Naive thymus-derived CD4-positive, alpha-beta T cell (primary cell): ENCODE results near the gene LYPD6. TPM values are rescaled to one million over a fixed set of nuclear protein-coding genes. Genes with fewer than 3 reads are reported as not detected.
"Not testable (repeated sequence)": the region's sequence is repeated elsewhere in the genome, so short reads cannot be mapped to it uniquely, and the experiment has no call there.

Source experiments
- ATAC-seq: fragments of 150-1000 bp; cut with Tn5 transposase; 2 replicates; pipeline ENCODE4 v1.10.0; 2021; ENCODE audit warnings: mild to moderate bottlenecking, moderate library complexity
- CTCF ChIA-PET: fragments of 350-600 bp; sonication (Branson Sonifier 250); formaldehyde crosslinking; loops from one replicate; lab custom pipeline; 2021; ENCODE audit warnings: antibody characterized with exemption; lab: Charles Lee
- POLR2A ChIA-PET: fragments of 350-600 bp; sonication (Branson Sonifier 250); formaldehyde crosslinking; loops from one replicate; lab custom pipeline; 2021; ENCODE audit warnings: antibody characterized with exemption, inconsistent platforms; lab: Charles Lee
- DNase-seq, 9 donors: peaks; one replicate each; pipeline versions ENCODE4 v3.0.0 to v3.0.0-alpha.2; 2020 to 2022; ENCODE audit warnings: mixed read lengths in 1 of 9
- H3K27ac ChIP-seq: one replicate; pipeline ENCODE4 v1.7.0; 2013; ENCODE audit warnings: mild to moderate bottlenecking, low read depth, low read length, moderate library complexity
- H3K27me3 ChIP-seq, 2 donors: one replicate each; pipeline ENCODE4 v1.7.0; 2013; ENCODE audit warnings: low read length in 2 of 2, mild to moderate bottlenecking in 2 of 2, moderate library complexity in 2 of 2; ENCODE audit not compliant: control insufficient read depth in 2 of 2, insufficient read depth in 2 of 2
- H3K36me3 ChIP-seq, 3 experiments: 1 replicate in 2 of 3; 2 replicates in 1 of 3; pipeline ENCODE4 v1.7.0; 2013; ENCODE audit warnings: low read length in 3 of 3, mild to moderate bottlenecking in 3 of 3, moderate library complexity in 1 of 3; ENCODE audit not compliant: insufficient read depth in 3 of 3, control insufficient read depth in 2 of 3
- H3K4me1 ChIP-seq, 2 donors: one replicate each; pipeline ENCODE4 v1.7.0; 2013; ENCODE audit warnings: low read length in 2 of 2, mild to moderate bottlenecking in 2 of 2, moderate library complexity in 1 of 2; ENCODE audit not compliant: control insufficient read depth in 2 of 2, insufficient read depth in 2 of 2
- H3K4me3 ChIP-seq: 2 replicates; pipeline ENCODE4 v1.7.0; 2013; ENCODE audit warnings: mild to moderate bottlenecking, low read length
- H3K9me3 ChIP-seq, 3 experiments: 1 replicate in 2 of 3; 2 replicates in 1 of 3; pipeline ENCODE4 v1.7.0; 2013; ENCODE audit warnings: low read length in 3 of 3; ENCODE audit not compliant: control insufficient read depth in 2 of 3
- H3K27ac Mint-ChIP-seq, 9 donors: one replicate each; pipeline ENCODE4 v1.8.0; 2020 to 2022; ENCODE audit warnings: mixed read lengths in 9 of 9, mild to moderate bottlenecking in 8 of 9, moderate library complexity in 5 of 9, inconsistent platforms in 2 of 9
- H3K27me3 Mint-ChIP-seq, 5 donors: one replicate each; pipeline ENCODE4 v1.8.0; 2021 to 2022; ENCODE audit warnings: mixed read lengths in 5 of 5, mild to moderate bottlenecking in 1 of 5
- H3K36me3 Mint-ChIP-seq, 5 donors: one replicate each; pipeline ENCODE4 v1.8.0; 2020 to 2022; ENCODE audit warnings: mixed read lengths in 5 of 5, mild to moderate bottlenecking in 3 of 5, inconsistent platforms in 1 of 5
- H3K4me1 Mint-ChIP-seq, 7 donors: one replicate each; pipeline ENCODE4 v1.8.0; 2020 to 2022; ENCODE audit warnings: mixed read lengths in 7 of 7, mild to moderate bottlenecking in 3 of 7, inconsistent platforms in 1 of 7
- H3K4me3 Mint-ChIP-seq, 10 donors: one replicate each; pipeline ENCODE4 v1.8.0; 2020 to 2022; ENCODE audit warnings: mild to moderate bottlenecking in 10 of 10, mixed read lengths in 10 of 10, moderate library complexity in 6 of 10, inconsistent platforms in 2 of 10
- H3K9me3 Mint-ChIP-seq, 11 donors: one replicate each; pipeline ENCODE4 v1.8.0; 2020 to 2022; ENCODE audit warnings: mixed read lengths in 11 of 11, mild to moderate bottlenecking in 4 of 11, inconsistent platforms in 1 of 11, moderate library complexity in 1 of 11
- intact Hi-C, 2 donors: fragments of 100-400 bp; cut with micrococcal nuclease; formaldehyde crosslinking; loops; one replicate each; pipeline ENCODE4 v1.15.1; 2023
- polyA plus RNA-seq, 2 donors: library from polyadenylated mRNA; unstranded; fragments of 300-500 nt; fragmentation: Illumina TruSeq; gene quantifications; one replicate each; pipeline ENCODE4 v1.2.3, GENCODE V29; 2021
- total RNA-seq, 6 experiments: library from RNA in 5 of 6; stranded (reverse) in 5 of 6; gene quantifications; 1 replicate in 5 of 6; 2 replicates in 1 of 6; pipeline ENCODE4 v1.2.3 and lab custom pipeline; 2021 to 2026

LYPD6 gene
- total and polyA plus RNA-seq, 7 experiments from 2014 or later, result not detected

GRCh38 chr2:149492923-149493322, 162.5 kb downstream of the LYPD6 start:
- peaks cover 0 to 24% (median 6%) of the 10 kb centered on the region in 11 donors for H3K9me3 Mint-ChIP-seq
- H3K9me3 ChIP-seq, result no peaks in the 10 kb centered on the region
- no peak overlapping the region for H3K27ac ChIP-seq
- intact Hi-C loops, result no loop called here
- H3K27me3 ChIP-seq, result no peaks in the 10 kb centered on the region
- peaks cover 0 to 16% (median 14%) of the 10 kb centered on the region in 5 donors for H3K27me3 Mint-ChIP-seq
- no peaks in the 10 kb centered on the region for H3K36me3 Mint-ChIP-seq
- POLR2A ChIA-PET, result no interaction called here
- DNase-seq, result no peak
- H3K4me1 ChIP-seq, result no peaks in the 10 kb centered on the region
- no peak overlapping the region for H3K4me3 Mint-ChIP-seq
- ATAC-seq, result no peak
- H3K36me3 ChIP-seq, result no peaks in the 10 kb centered on the region
- H3K4me1 Mint-ChIP-seq, result no peaks in the 10 kb centered on the region
- H3K27ac Mint-ChIP-seq, result no peak overlapping the region
- CTCF ChIA-PET, result no interaction called here
- no peak overlapping the region for H3K4me3 ChIP-seq

GRCh38 chr2:149499204-149499603, 168.8 kb downstream of the LYPD6 start:
- H3K9me3 ChIP-seq, intact Hi-C loops, H3K4me3 Mint-ChIP-seq, H3K4me3 ChIP-seq, H3K27ac ChIP-seq, CTCF ChIA-PET, H3K27ac Mint-ChIP-seq, H3K36me3 Mint-ChIP-seq, H3K36me3 ChIP-seq, ATAC-seq, POLR2A ChIA-PET, DNase-seq, H3K4me1 Mint-ChIP-seq, H3K27me3 ChIP-seq, H3K4me1 ChIP-seq: not testable (repeated sequence)
- peaks cover 3 to 24% (median 8%) of the 10 kb centered on the region in 11 donors for H3K9me3 Mint-ChIP-seq
- H3K27me3 Mint-ChIP-seq, result peaks cover 0 to 14% (median 6%) of the 10 kb centered on the region in 5 donors

- H3K9me3 ChIP-seq, intact Hi-C loops, H3K27me3 ChIP-seq, H3K4me3 ChIP-seq, H3K27ac ChIP-seq, H3K36me3 Mint-ChIP-seq, H3K4me1 ChIP-seq, H3K4me1 Mint-ChIP-seq, POLR2A ChIA-PET, H3K27ac Mint-ChIP-seq, DNase-seq, H3K36me3 ChIP-seq, CTCF ChIA-PET, ATAC-seq, H3K4me3 Mint-ChIP-seq: not testable (repeated sequence)
- Mint-ChIP-seq H3K27me3 (peaks cover 3 to 28% (median 23%) of the 10 kb centered on the region in 5 donors), H3K9me3 (peaks cover 0 to 18% (median 6%) of the 10 kb centered on the region in 11 donors)
Observed at GRCh38 chr2:149506808-149507207, 176.4 kb downstream of the LYPD6 start.

GRCh38 chr2:149507974-149508373, 177.6 kb downstream of the LYPD6 start:
- no peaks in the 10 kb centered on the region for H3K36me3 Mint-ChIP-seq
- H3K4me1 Mint-ChIP-seq, result no peaks in the 10 kb centered on the region
- intact Hi-C loops, result no loop called here
- H3K9me3 Mint-ChIP-seq, result peaks cover 0 to 14% (median 5%) of the 10 kb centered on the region in 11 donors
- H3K36me3 ChIP-seq, result no peaks in the 10 kb centered on the region
- DNase-seq (no peak), ATAC-seq (no peak)
- no peak overlapping the region for H3K4me3 ChIP-seq
- H3K9me3 ChIP-seq, result no peaks in the 10 kb centered on the region
- POLR2A ChIA-PET, result no interaction called here
- H3K27me3 ChIP-seq, result no peaks in the 10 kb centered on the region
- peaks cover 3 to 30% (median 20%) of the 10 kb centered on the region in 5 donors for H3K27me3 Mint-ChIP-seq
- no peak overlapping the region for H3K27ac ChIP-seq
- CTCF ChIA-PET, result no interaction called here
- no peak overlapping the region for H3K4me3 Mint-ChIP-seq
- no peak overlapping the region for H3K27ac Mint-ChIP-seq
- H3K4me1 ChIP-seq, result no peaks in the 10 kb centered on the region

GRCh38 chr2:149513461-149513860, 183.1 kb downstream of the LYPD6 start:
- ATAC-seq (no peak), DNase-seq (no peak)
- Histone ChIP-seq H3K9me3 (no peaks in the 10 kb centered on the region), H3K27ac (no peak overlapping the region), H3K4me3 (no peak overlapping the region), H3K4me1 (no peaks in the 10 kb centered on the region), H3K36me3 (no peaks in the 10 kb centered on the region), H3K27me3 (no peaks in the 10 kb centered on the region)
- Mint-ChIP-seq H3K27ac (no peak overlapping the region), H3K4me1 (no peaks in the 10 kb centered on the region), H3K4me3 (no peak overlapping the region), H3K36me3 (no peaks in the 10 kb centered on the region), H3K27me3 (peaks cover 1 to 26% (median 17%) of the 10 kb centered on the region in 5 donors), H3K9me3 (peaks cover 0 to 8% (median 0%) of the 10 kb centered on the region in 11 donors)
- intact Hi-C loops, result no loop called here
- CTCF ChIA-PET, result no interaction called here
- POLR2A ChIA-PET, result no interaction called here
